WTC11 (cell line): ENCODE data around the gene PRRT1. TPM values are rescaled to one million over a fixed set of nuclear protein-coding genes. Genes with fewer than 3 reads are reported as not detected.

Experiments
- ATAC-seq: fragments of 200-7000 bp; cut with Tn5 transposase; 2 replicates; pipeline ENCODE4 v1.10.0; 2021; ENCODE audit warnings: mild to moderate bottlenecking, moderate library complexity
- CTCF ChIA-PET: fragments of 300-600 bp; sonication (Branson Sonifier 250); formaldehyde crosslinking; loops from one replicate; lab custom pipeline; 2021; ENCODE audit warnings: antibody characterized with exemption; lab: Charles Lee
- POLR2A ChIA-PET: fragments of 350-600 bp; sonication (Branson Sonifier 250); formaldehyde crosslinking; loops from one replicate; lab custom pipeline; 2021; ENCODE audit warnings: antibody characterized with exemption; lab: Charles Lee
- DNase-seq: peaks from one replicate; pipeline ENCODE4 v3.0.0; 2021; ENCODE audit warnings: low spot score
- H3K27ac Mint-ChIP-seq: 2 replicates; pipeline ENCODE4 v1.8.0; 2021; ENCODE audit warnings: mixed read lengths
- H3K27me3 Mint-ChIP-seq: 2 replicates; pipeline ENCODE4 v1.8.0; 2021; ENCODE audit warnings: low read depth, mild to moderate bottlenecking, moderate library complexity, mixed read lengths
- H3K36me3 Mint-ChIP-seq: 2 replicates; pipeline ENCODE4 v1.8.0; 2021; ENCODE audit warnings: mixed read lengths
- H3K4me1 Mint-ChIP-seq: 2 replicates; pipeline ENCODE4 v1.8.0; 2022; ENCODE audit warnings: mixed read lengths
- H3K4me3 Mint-ChIP-seq: 2 replicates; pipeline ENCODE4 v1.8.0; 2021; ENCODE audit warnings: mild to moderate bottlenecking, moderate library complexity, mixed read lengths
- H3K9me3 Mint-ChIP-seq: 2 replicates; pipeline ENCODE4 v1.8.0; 2021; ENCODE audit warnings: mixed read lengths
- ATF1 ChIP-seq: sonication (generic); formaldehyde crosslinking; IDR thresholded peaks from 2 replicates; pipeline ENCODE4 v1.8.1; 2023; ENCODE audit warnings: mild to moderate bottlenecking, moderate library complexity, missing genetic modification reagents
- CREB1 ChIP-seq: sonication (generic); formaldehyde crosslinking; IDR thresholded peaks from 2 replicates; pipeline ENCODE4 v1.8.0; 2023; ENCODE audit warnings: mild to moderate bottlenecking, missing genetic modification reagents
- E2F4 ChIP-seq: sonication (generic); formaldehyde crosslinking; IDR thresholded peaks from 2 replicates; pipeline ENCODE4 v1.8.1; 2022; ENCODE audit warnings: low read depth, mild to moderate bottlenecking, moderate library complexity, missing genetic modification reagents, borderline replicate concordance
- E2F5 ChIP-seq: sonication (generic); formaldehyde crosslinking; IDR thresholded peaks from 2 replicates; pipeline ENCODE4 v1.8.1; 2022; ENCODE audit warnings: mild to moderate bottlenecking, moderate library complexity, missing genetic modification reagents
- IRF1 ChIP-seq: sonication (generic); formaldehyde crosslinking; IDR thresholded peaks from 2 replicates; pipeline ENCODE4 v1.8.0; 2023; ENCODE audit warnings: missing genetic modification reagents
- IRF2 ChIP-seq: sonication (generic); formaldehyde crosslinking; IDR thresholded peaks from 2 replicates; pipeline ENCODE4 v1.8.0; 2022; ENCODE audit warnings: low read depth, missing genetic modification reagents, borderline replicate concordance
- JUN ChIP-seq: sonication (generic); formaldehyde crosslinking; IDR thresholded peaks from 2 replicates; pipeline ENCODE4 v1.8.0; 2023; ENCODE audit warnings: mild to moderate bottlenecking, missing genetic modification reagents
- MLX ChIP-seq: sonication (generic); formaldehyde crosslinking; IDR thresholded peaks from 2 replicates; pipeline ENCODE4 v1.8.1; 2023; ENCODE audit warnings: mild to moderate bottlenecking, missing genetic modification reagents, moderate library complexity
- MYBL2 ChIP-seq: sonication (generic); formaldehyde crosslinking; IDR thresholded peaks from 2 replicates; pipeline ENCODE4 v1.8.1; 2023; ENCODE audit warnings: mild to moderate bottlenecking, moderate library complexity, missing genetic modification reagents
- NFYB ChIP-seq: sonication (generic); formaldehyde crosslinking; conservative IDR thresholded peaks from 2 replicates; pipeline ENCODE4 v1.8.0; 2022; ENCODE audit warnings: low read depth, missing genetic modification reagents
- NR1H2 ChIP-seq: sonication (generic); formaldehyde crosslinking; IDR thresholded peaks from 2 replicates; pipeline ENCODE4 v1.9.0; 2021; ENCODE audit warnings: mild to moderate bottlenecking, moderate library complexity, missing genetic modification reagents
- OVOL2 ChIP-seq: fragments of 250-450 bp; sonication (Bioruptor Pico); IDR thresholded peaks from 2 replicates; pipeline ENCODE4 v1.9.0; 2021; ENCODE audit warnings: mild to moderate bottlenecking, borderline replicate concordance
- PRDM15 ChIP-seq: sonication (generic); formaldehyde crosslinking; IDR thresholded peaks from 2 replicates; pipeline ENCODE4 v1.8.0; 2022; ENCODE audit warnings: missing genetic modification reagents
- ZNF219 ChIP-seq: sonication (generic); formaldehyde crosslinking; IDR thresholded peaks from 2 replicates; pipeline ENCODE4 v1.8.0; 2023; ENCODE audit warnings: missing genetic modification reagents, mild to moderate bottlenecking, borderline replicate concordance
- ZNF232 ChIP-seq: sonication (generic); formaldehyde crosslinking; IDR thresholded peaks from 2 replicates; pipeline ENCODE4 v1.8.0; 2022; ENCODE audit warnings: mild to moderate bottlenecking, missing genetic modification reagents
- ZNF423 ChIP-seq: fragments of 250-450 bp; sonication (Bioruptor Pico); IDR thresholded peaks from 2 replicates; pipeline ENCODE4 v2.1.2; 2022; ENCODE audit warnings: mild to moderate bottlenecking, moderate library complexity
- ZNF532 ChIP-seq: fragments of 250-450 bp; sonication (Bioruptor Pico); IDR thresholded peaks from 2 replicates; pipeline ENCODE4 v1.9.0; 2021; ENCODE audit warnings: mild to moderate bottlenecking, borderline replicate concordance
- total RNA-seq: library from RNA; stranded (reverse); gene quantifications from 3 replicates; pipeline ENCODE4 v1.2.3, GENCODE V29; 2021

The PRRT1 gene
- total RNA-seq, 1 experiment from 2014 or later: 1.6 TPM

- peak; percentile 95 for TF ChIP-seq PRDM15 (CRISPR knock-in tag)
Measured at GRCh38 chr6:32190054-32190851, 38.5 kb upstream of the PRRT1 start, which contains the start of gene PBX2 (continued).

- Mint-ChIP-seq H3K36me3 (peaks cover 22% of the 10 kb centered on the region), H3K9me3 (no peaks in the 10 kb centered on the region), H3K4me3 (peak overlapping the region; percentile 85), H3K27me3 (no peaks in the 10 kb centered on the region), H3K27ac (no peak overlapping the region), H3K4me1 (peaks cover 58% of the 10 kb centered on the region)
- ATAC-seq (no peak), DNase-seq (no peak)
- POLR2A ChIA-PET: interaction anchor here (1.2 kb wide), 1 partner anchor 62 kb away, joined by 3 read pairs; the partner anchor contains the start of gene ATF6B
- TF ChIP-seq PRDM15 (CRISPR knock-in tag) (no peak), E2F5 (CRISPR knock-in tag) (no peak), NR1H2 (CRISPR knock-in tag) (no peak), MLX (CRISPR knock-in tag) (no peak), IRF2 (CRISPR knock-in tag) (no peak), JUN (CRISPR knock-in tag) (no peak), IRF1 (CRISPR knock-in tag) (no peak), ZNF532 (CRISPR knock-in tag) (no peak), ZNF423 (CRISPR knock-in tag) (no peak), ZNF232 (no peak), E2F4 (no peak), ATF1 (CRISPR knock-in tag) (no peak), MYBL2 (CRISPR knock-in tag) (no peak), OVOL2 (CRISPR knock-in tag) (no peak), CREB1 (CRISPR knock-in tag) (no peak), ZNF219 (CRISPR knock-in tag) (no peak), NFYB (no peak)
- CTCF ChIA-PET: interaction anchor here (1.8 kb wide), 1 partner anchor 37 kb away, joined by 11 read pairs; the partner anchor contains the start of gene PRRT1
Measured at GRCh38 chr6:32189742-32190053, 38.0 kb upstream of the PRRT1 start.
